IMR-90 (cell line): ENCODE results near the gene TBCA. TPM values are rescaled to one million over a fixed set of nuclear protein-coding genes. Genes with fewer than 3 reads are reported as not detected.

Source experiments
- ATAC-seq: fragments of 200-7000 bp; cut with Tn5 transposase; 2 replicates; pipeline ENCODE4 v1.9.1; 2020; ENCODE audit warnings: low read depth, mild to moderate bottlenecking, moderate library complexity
- BruUV-seq: library from RNA; stranded (reverse); fragments of 400-500 nt; replicated peaks from 2 replicates; lab custom pipeline; 2021; lab: Mats Ljungman, UMichigan
- CTCF ChIA-PET: fragments of 300-600 bp; formaldehyde crosslinking; extraction: SDS; loops from one replicate; lab custom pipeline; 2021; ENCODE audit warnings: antibody characterized with exemption; lab: Yijun Ruan, JAX
- POLR2A ChIA-PET: fragments of 300-600 bp; sonication (Branson Sonifier 250); formaldehyde crosslinking; loops from one replicate; lab custom pipeline; 2022; ENCODE audit warnings: antibody characterized with exemption; ENCODE audit not compliant: unreplicated experiment; lab: Charles Lee
- DNase-seq: peaks from one replicate; pipeline ENCODE4 v3.0.0; 2013
- H2AFZ ChIP-seq: replicated peaks from 2 replicates; pipeline ENCODE3; 2013; ENCODE audit warnings: low read length, mild to moderate bottlenecking; ENCODE audit not compliant: poor library complexity
- H2AK5ac ChIP-seq: 2 replicates; pipeline ENCODE4 v1.6.1; 2013; ENCODE audit warnings: low read depth, low read length, inconsistent platforms
- H2AK9ac ChIP-seq: replicated peaks from 2 replicates; pipeline ENCODE3; 2013; ENCODE audit warnings: mild to moderate bottlenecking, low read depth, low read length, moderate library complexity; ENCODE audit not compliant: poor library complexity
- H2BK120ac ChIP-seq: 2 replicates; pipeline ENCODE4 v1.6.1; 2013; ENCODE audit warnings: low read depth, low read length, inconsistent platforms
- H2BK15ac ChIP-seq: 3 replicates; pipeline ENCODE4 v1.6.1; 2013; ENCODE audit warnings: low read depth, low read length, inconsistent platforms
- H2BK20ac ChIP-seq: 2 replicates; pipeline ENCODE4 v1.6.1; 2013; ENCODE audit warnings: low read depth, mild to moderate bottlenecking, inconsistent platforms, low read length, moderate library complexity
- H2BK5ac ChIP-seq: 2 replicates; pipeline ENCODE4 v1.6.1; 2013; ENCODE audit warnings: mild to moderate bottlenecking, low read depth, low read length, inconsistent platforms; ENCODE audit not compliant: poor library complexity, severe bottlenecking
- H3K14ac ChIP-seq: replicated peaks from 2 replicates; pipeline ENCODE4 v1.6.1; 2013; ENCODE audit warnings: low read depth, low read length, inconsistent platforms
- H3K18ac ChIP-seq: 2 replicates; pipeline ENCODE4 v1.6.1; 2013; ENCODE audit warnings: low read depth, low read length, control low read depth
- H3K23ac ChIP-seq: 2 replicates; pipeline ENCODE4 v1.6.1; 2013; ENCODE audit warnings: low read depth, low read length, inconsistent platforms
- H3K27ac ChIP-seq: 2 replicates; pipeline ENCODE4 v1.5.1; 2013; ENCODE audit warnings: mild to moderate bottlenecking, control low read depth, low read length; ENCODE audit not compliant: insufficient read depth
- H3K27me3 ChIP-seq: 2 replicates; pipeline ENCODE4 v1.6.1; 2013; ENCODE audit warnings: low read length; ENCODE audit not compliant: control insufficient read depth, insufficient read depth
- H3K36me3 ChIP-seq: 2 replicates; pipeline ENCODE4 v1.6.1; 2013; ENCODE audit warnings: low read length, mixed read lengths; ENCODE audit not compliant: control insufficient read depth, insufficient read depth
- H3K4ac ChIP-seq: 2 replicates; pipeline ENCODE4 v1.6.1; 2013; ENCODE audit warnings: low read depth, low read length, inconsistent platforms
- H3K4me1 ChIP-seq: 2 replicates; pipeline ENCODE4 v1.6.1; 2013; ENCODE audit warnings: low read length, mixed read lengths; ENCODE audit not compliant: control insufficient read depth, insufficient read depth
- H3K4me2 ChIP-seq: 2 replicates; pipeline ENCODE4 v1.6.1; 2013; ENCODE audit warnings: low read depth, mild to moderate bottlenecking, control low read depth, low read length, moderate library complexity
- H3K4me3 ChIP-seq: 2 replicates; pipeline ENCODE4 v1.5.1; 2013; ENCODE audit warnings: low read depth, mild to moderate bottlenecking, control low read depth, low read length, moderate library complexity; ENCODE audit not compliant: insufficient read depth
- H3K56ac ChIP-seq: 2 replicates; pipeline ENCODE4 v1.6.1; 2013; ENCODE audit warnings: low read length, inconsistent platforms; ENCODE audit not compliant: insufficient read depth; ENCODE audit errors: extremely low read depth
- H3K79me1 ChIP-seq, 2 experiments: 2 replicates each; pipeline ENCODE4 v1.6.1; 2013; ENCODE audit warnings: low read length in 2 of 2, inconsistent platforms in 1 of 2, low read depth in 1 of 2
- H3K9ac ChIP-seq: 2 replicates; pipeline ENCODE4 v1.6.1; 2013; ENCODE audit warnings: low read depth, low read length, control low read depth
- H3K9me1 ChIP-seq: 2 replicates; pipeline ENCODE4 v1.6.1; 2013; ENCODE audit warnings: low read length, inconsistent platforms; ENCODE audit not compliant: insufficient read depth
- H3K9me3 ChIP-seq: 2 replicates; pipeline ENCODE4 v1.6.1; 2013; ENCODE audit warnings: low read length; ENCODE audit not compliant: control insufficient read depth, insufficient read depth
- H4K20me1 ChIP-seq: 2 replicates; pipeline ENCODE4 v1.6.1; 2013; ENCODE audit warnings: low read length, inconsistent platforms; ENCODE audit not compliant: insufficient read depth
- H4K5ac ChIP-seq: 2 replicates; pipeline ENCODE4 v1.6.1; 2013; ENCODE audit warnings: mild to moderate bottlenecking, low read depth, low read length, control low read depth
- H4K8ac ChIP-seq, 2 experiments: 2 replicates each; pipeline ENCODE4 v1.6.1; 2013; ENCODE audit warnings: low read depth in 2 of 2, low read length in 2 of 2, control low read depth in 1 of 2, inconsistent platforms in 1 of 2
- H4K91ac ChIP-seq: 2 replicates; pipeline ENCODE4 v1.6.1; 2013; ENCODE audit warnings: low read depth, low read length, inconsistent platforms; ENCODE audit not compliant: insufficient read depth
- BHLHE40 ChIP-seq: fragments of 150-350 bp; IDR thresholded peaks from 2 replicates; pipeline ENCODE4 v1.6.1; 2016; ENCODE audit warnings: mild to moderate bottlenecking, low read depth, low read length
- CEBPB ChIP-seq: IDR thresholded peaks from 2 replicates; pipeline ENCODE4 v1.6.1; 2012; ENCODE audit warnings: low read depth, low read length, improper control_type of control experiment
- CHD1 ChIP-seq: IDR thresholded peaks from 2 replicates; pipeline ENCODE4 v1.6.1; 2012; ENCODE audit warnings: low read depth, low read length, improper control_type of control experiment
- MAZ ChIP-seq: IDR thresholded peaks from 2 replicates; pipeline ENCODE4 v1.6.1; 2012; ENCODE audit warnings: low read depth, mild to moderate bottlenecking, low read length, improper control_type of control experiment, moderate library complexity, borderline replicate concordance
- NFE2L2 ChIP-seq: fragments of 150-350 bp; IDR thresholded peaks from 2 replicates; pipeline ENCODE4 v1.6.1; 2016; ENCODE audit warnings: low read depth, mild to moderate bottlenecking, low read length
- RAD21 ChIP-seq: IDR thresholded peaks from 2 replicates; pipeline ENCODE4 v1.6.1; 2012; ENCODE audit warnings: low read length, improper control_type of control experiment
- RCOR1 ChIP-seq: IDR thresholded peaks from 2 replicates; pipeline ENCODE4 v1.6.1; 2012; ENCODE audit warnings: mild to moderate bottlenecking, low read length, improper control_type of control experiment; ENCODE audit not compliant: insufficient replicate concordance
- RFX5 ChIP-seq: IDR thresholded peaks from 2 replicates; pipeline ENCODE4 v1.8.0; 2012; ENCODE audit warnings: low read depth, mild to moderate bottlenecking, low read length, moderate library complexity
- dilution Hi-C: fragments of 300-500 bp; cut with HindIII; formaldehyde crosslinking; loops from one replicate; pipeline ENCODE4 v1.14.3; 2018; ENCODE audit warnings: low sequenced_read_pairs; ENCODE audit not compliant: unreplicated experiment
- in situ Hi-C: fragments of 300-500 bp; cut with MboI; formaldehyde crosslinking; loops from 3 replicates; pipeline ENCODE4 v1.14.3; 2019; ENCODE audit warnings: low sequenced_read_pairs, inconsistent platforms, mixed read lengths
- intact Hi-C: fragments of 100-400 bp; cut with micrococcal nuclease; formaldehyde crosslinking; loops from 2 replicates; pipeline ENCODE4 v1.10.0; 2022
- polyA plus RNA-seq, 3 experiments: library from polyadenylated mRNA; depleted of rRNA; stranded (reverse); fragments of >200 nt; gene quantifications; 2 replicates each; pipeline ENCODE4 v1.2.3, GENCODE V29; 2012; ENCODE audit warnings: low replicate concordance in 1 of 3
- total RNA-seq: library from RNA; depleted of rRNA; stranded (reverse); fragments of >200 nt; gene quantifications from 2 replicates; pipeline ENCODE4 v1.2.3, GENCODE V29; 2012
- TF ChIP-seq, protein P1 (sequence below): fragments of 150-350 bp; IDR thresholded peaks from 2 replicates; pipeline ENCODE4 v1.6.1; 2016; ENCODE audit warnings: low read depth, mild to moderate bottlenecking, low read length, moderate library complexity, borderline replicate concordance
- TF ChIP-seq, protein P2 (sequence below): fragments of 150-350 bp; IDR thresholded peaks from 2 replicates; pipeline ENCODE4 v1.6.1; 2017; ENCODE audit warnings: mild to moderate bottlenecking, antibody characterized with exemption, low read length, low read depth
- TF ChIP-seq, protein P3 (sequence below): conservative IDR thresholded peaks from 2 replicates; pipeline ENCODE4 v1.5.1; 2012; ENCODE audit warnings: mild to moderate bottlenecking, low read depth, low read length, improper control_type of control experiment

The TBCA gene
- total and polyA plus RNA-seq, 2 of the 4 experiments (the other 2 are of a cell fraction) = 6.1 to 137 TPM

DNA sequence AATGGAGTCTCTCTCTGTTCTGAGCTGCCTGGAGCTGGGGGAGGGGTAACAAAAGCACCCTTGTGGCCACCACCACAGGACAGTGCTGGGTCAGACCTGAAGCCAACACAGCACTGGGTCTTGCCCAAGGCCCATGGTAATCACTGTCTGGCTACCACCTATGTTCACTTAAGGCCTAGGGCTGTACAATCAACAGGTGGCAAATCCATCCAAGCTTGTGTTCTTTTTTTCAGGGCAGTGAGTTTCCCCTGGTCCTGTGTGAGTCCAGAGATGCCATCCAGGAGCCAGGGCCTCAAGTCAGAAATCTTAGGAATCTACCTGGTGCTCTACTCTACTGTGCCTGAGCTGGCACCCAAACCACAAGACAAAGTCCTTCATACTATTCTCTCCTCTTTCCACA lies 117.5 kb downstream of the TBCA start:
- no peak overlapping the region for H2BK120ac ChIP-seq
- no peak overlapping the region for H4K8ac ChIP-seq
- H3K9me3 ChIP-seq = no peaks in the 10 kb centered on the region
- no peak overlapping the region for H3K9ac ChIP-seq
- no peak overlapping the region for H2BK5ac ChIP-seq
- peaks cover 20% of the 10 kb centered on the region for H3K27me3 ChIP-seq
- H3K23ac ChIP-seq = no peak overlapping the region
- dilution Hi-C loops = no loop called here
- H3K4me1 ChIP-seq = no peaks in the 10 kb centered on the region
- ChIA-PET POLR2A (no interaction called here), CTCF (no interaction called here)
- intact Hi-C loops = no loop called here
- no peak overlapping the region for H3K56ac ChIP-seq
- H3K4ac ChIP-seq = no peak overlapping the region
- ATAC-seq (no peak), DNase-seq (no peak)
- H3K9me1 ChIP-seq = no peaks in the 10 kb centered on the region
- H2BK20ac ChIP-seq = no peak overlapping the region
- no peak overlapping the region for H3K27ac ChIP-seq
- BruUV-seq = no TSS peak
- no peak overlapping the region for H3K14ac ChIP-seq
- H2AK9ac ChIP-seq = no peak overlapping the region
- H3K4me2 ChIP-seq = no peak overlapping the region
- H3K18ac ChIP-seq = no peak overlapping the region
- no peak overlapping the region for H2AFZ ChIP-seq
- H3K4me3 ChIP-seq = no peak overlapping the region
- no peaks in the 10 kb centered on the region for H3K36me3 ChIP-seq
- no peak overlapping the region for H2BK15ac ChIP-seq
- TF ChIP-seq NFE2L2 (no peak), MAZ (no peak), CEBPB (no peak), BHLHE40 (no peak), CHD1 (no peak), RCOR1 (no peak), RAD21 (no peak), RFX5 (no peak)
- TF ChIP-seq, protein P1, sequence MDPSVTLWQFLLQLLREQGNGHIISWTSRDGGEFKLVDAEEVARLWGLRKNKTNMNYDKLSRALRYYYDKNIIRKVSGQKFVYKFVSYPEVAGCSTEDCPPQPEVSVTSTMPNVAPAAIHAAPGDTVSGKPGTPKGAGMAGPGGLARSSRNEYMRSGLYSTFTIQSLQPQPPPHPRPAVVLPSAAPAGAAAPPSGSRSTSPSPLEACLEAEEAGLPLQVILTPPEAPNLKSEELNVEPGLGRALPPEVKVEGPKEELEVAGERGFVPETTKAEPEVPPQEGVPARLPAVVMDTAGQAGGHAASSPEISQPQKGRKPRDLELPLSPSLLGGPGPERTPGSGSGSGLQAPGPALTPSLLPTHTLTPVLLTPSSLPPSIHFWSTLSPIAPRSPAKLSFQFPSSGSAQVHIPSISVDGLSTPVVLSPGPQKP = no peak
- TF ChIP-seq, protein P2, sequence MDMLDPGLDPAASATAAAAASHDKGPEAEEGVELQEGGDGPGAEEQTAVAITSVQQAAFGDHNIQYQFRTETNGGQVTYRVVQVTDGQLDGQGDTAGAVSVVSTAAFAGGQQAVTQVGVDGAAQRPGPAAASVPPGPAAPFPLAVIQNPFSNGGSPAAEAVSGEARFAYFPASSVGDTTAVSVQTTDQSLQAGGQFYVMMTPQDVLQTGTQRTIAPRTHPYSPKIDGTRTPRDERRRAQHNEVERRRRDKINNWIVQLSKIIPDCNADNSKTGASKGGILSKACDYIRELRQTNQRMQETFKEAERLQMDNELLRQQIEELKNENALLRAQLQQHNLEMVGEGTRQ = no peak
- TF ChIP-seq, protein P3, sequence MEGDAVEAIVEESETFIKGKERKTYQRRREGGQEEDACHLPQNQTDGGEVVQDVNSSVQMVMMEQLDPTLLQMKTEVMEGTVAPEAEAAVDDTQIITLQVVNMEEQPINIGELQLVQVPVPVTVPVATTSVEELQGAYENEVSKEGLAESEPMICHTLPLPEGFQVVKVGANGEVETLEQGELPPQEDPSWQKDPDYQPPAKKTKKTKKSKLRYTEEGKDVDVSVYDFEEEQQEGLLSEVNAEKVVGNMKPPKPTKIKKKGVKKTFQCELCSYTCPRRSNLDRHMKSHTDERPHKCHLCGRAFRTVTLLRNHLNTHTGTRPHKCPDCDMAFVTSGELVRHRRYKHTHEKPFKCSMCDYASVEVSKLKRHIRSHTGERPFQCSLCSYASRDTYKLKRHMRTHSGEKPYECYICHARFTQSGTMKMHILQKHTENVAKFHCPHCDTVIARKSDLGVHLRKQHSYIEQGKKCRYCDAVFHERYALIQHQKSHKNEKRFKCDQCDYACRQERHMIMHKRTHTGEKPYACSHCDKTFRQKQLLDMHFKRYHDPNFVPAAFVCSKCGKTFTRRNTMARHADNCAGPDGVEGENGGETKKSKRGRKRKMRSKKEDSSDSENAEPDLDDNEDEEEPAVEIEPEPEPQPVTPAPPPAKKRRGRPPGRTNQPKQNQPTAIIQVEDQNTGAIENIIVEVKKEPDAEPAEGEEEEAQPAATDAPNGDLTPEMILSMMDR = no peak
- no peak overlapping the region for H2AK5ac ChIP-seq
- H4K91ac ChIP-seq = no peak overlapping the region
- in situ Hi-C loops = no loop called here
- H4K20me1 ChIP-seq = no peaks in the 10 kb centered on the region
- no peaks in the 10 kb centered on the region for H3K79me1 ChIP-seq
- no peak overlapping the region for H4K5ac ChIP-seq
